Chondrocyte (in vitro differentiated cells): ENCODE results near the gene MYO10. TPM values are rescaled to one million over a fixed set of nuclear protein-coding genes. Genes with fewer than 3 reads are reported as not detected.
A peak's percentile ranks its signal among the peaks of the same experiment; 100 is the strongest.

Experiments
- DNase-seq: peaks from one replicate; pipeline ENCODE4 v3.0.0; 2021; ENCODE audit warnings: mixed read lengths, low spot score
- H3K27ac Mint-ChIP-seq: one replicate; pipeline ENCODE4 v1.8.0; 2021; ENCODE audit warnings: mild to moderate bottlenecking, moderate library complexity, mixed read lengths; ENCODE audit not compliant: unreplicated experiment
- H3K27me3 Mint-ChIP-seq: 2 replicates; pipeline ENCODE4 v1.8.0; 2021; ENCODE audit warnings: low read depth, mixed read lengths
- H3K36me3 Mint-ChIP-seq: 2 replicates; pipeline ENCODE4 v1.8.0; 2021; ENCODE audit warnings: low read depth, mixed read lengths
- H3K4me1 Mint-ChIP-seq: 2 replicates; pipeline ENCODE4 v1.8.0; 2021; ENCODE audit warnings: low read depth, mild to moderate bottlenecking, mixed read lengths
- H3K4me3 Mint-ChIP-seq: one replicate; pipeline ENCODE4 v1.8.0; 2021; ENCODE audit warnings: mild to moderate bottlenecking, moderate library complexity, mixed read lengths; ENCODE audit not compliant: unreplicated experiment
- H3K9me3 Mint-ChIP-seq: 2 replicates; pipeline ENCODE4 v1.8.0; 2021; ENCODE audit warnings: low read depth, mixed read lengths
- total RNA-seq: library from RNA; stranded (reverse); gene quantifications from 3 replicates; pipeline ENCODE4 v1.2.1, GENCODE V29; 2021
- TF ChIP-seq, protein P1 (sequence below): fragments of 200-600 bp; sonication (generic); IDR thresholded peaks from 2 replicates; pipeline ENCODE4 v1.5.0; 2021; ENCODE audit warnings: antibody characterized with exemption, mild to moderate bottlenecking, moderate library complexity

Gene MYO10
- total RNA-seq, 1 donor from 2014 or later, result 51.9 TPM

DNA sequence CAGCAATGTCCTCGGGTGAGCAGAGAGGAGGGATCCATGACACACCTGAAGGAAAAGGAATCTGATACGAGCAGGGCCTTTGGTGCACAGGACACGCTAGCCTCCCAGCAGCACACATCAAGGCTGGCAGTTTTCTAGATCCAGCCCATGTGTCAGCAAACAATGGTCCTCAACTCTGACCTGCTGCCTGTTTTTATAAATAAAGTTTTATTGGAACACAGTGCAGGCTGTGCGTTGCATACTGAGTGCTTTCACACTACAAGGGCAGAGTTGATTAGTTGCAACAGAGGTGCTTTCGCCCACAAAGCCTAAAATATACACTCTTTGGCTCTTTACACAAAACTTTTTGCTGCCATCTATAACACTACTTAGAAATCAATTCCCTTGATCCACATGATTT is 147.1 kb downstream of the MYO10 start:
- H3K9me3 Mint-ChIP-seq, result no peaks in the 10 kb centered on the region
- H3K4me3 Mint-ChIP-seq, result no peak overlapping the region
- no peak for DNase-seq
- H3K36me3 Mint-ChIP-seq, result peaks cover 9% of the 10 kb centered on the region
- no peaks in the 10 kb centered on the region for H3K27me3 Mint-ChIP-seq
- TF ChIP-seq, protein P1, sequence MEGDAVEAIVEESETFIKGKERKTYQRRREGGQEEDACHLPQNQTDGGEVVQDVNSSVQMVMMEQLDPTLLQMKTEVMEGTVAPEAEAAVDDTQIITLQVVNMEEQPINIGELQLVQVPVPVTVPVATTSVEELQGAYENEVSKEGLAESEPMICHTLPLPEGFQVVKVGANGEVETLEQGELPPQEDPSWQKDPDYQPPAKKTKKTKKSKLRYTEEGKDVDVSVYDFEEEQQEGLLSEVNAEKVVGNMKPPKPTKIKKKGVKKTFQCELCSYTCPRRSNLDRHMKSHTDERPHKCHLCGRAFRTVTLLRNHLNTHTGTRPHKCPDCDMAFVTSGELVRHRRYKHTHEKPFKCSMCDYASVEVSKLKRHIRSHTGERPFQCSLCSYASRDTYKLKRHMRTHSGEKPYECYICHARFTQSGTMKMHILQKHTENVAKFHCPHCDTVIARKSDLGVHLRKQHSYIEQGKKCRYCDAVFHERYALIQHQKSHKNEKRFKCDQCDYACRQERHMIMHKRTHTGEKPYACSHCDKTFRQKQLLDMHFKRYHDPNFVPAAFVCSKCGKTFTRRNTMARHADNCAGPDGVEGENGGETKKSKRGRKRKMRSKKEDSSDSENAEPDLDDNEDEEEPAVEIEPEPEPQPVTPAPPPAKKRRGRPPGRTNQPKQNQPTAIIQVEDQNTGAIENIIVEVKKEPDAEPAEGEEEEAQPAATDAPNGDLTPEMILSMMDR, result no peak
- no peak overlapping the region for H3K27ac Mint-ChIP-seq
- H3K4me1 Mint-ChIP-seq, result peaks cover 57% of the 10 kb centered on the region

DNA sequence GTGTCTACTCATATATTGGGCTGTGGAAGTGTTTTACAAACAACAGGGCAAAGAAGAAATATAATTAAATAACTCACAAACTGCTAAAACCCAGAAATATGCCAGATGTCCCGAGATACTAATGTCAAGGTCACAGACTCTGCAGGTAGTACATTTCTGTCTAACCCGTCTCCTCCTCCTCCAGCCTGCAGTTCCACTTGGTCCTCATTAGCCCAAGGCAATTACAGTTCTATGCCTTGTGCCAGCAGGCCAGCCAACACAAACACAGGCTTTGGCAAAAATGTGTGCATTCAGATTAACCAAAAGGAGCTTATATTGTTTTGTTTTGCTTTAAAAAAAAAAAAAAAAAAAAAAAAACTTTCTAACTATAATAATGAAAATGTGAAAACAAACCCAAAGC is 148.8 kb downstream of the MYO10 start:
- H3K4me1 Mint-ChIP-seq, result peaks cover 61% of the 10 kb centered on the region
- no peak for DNase-seq
- H3K4me3 Mint-ChIP-seq, result no peak overlapping the region
- H3K9me3 Mint-ChIP-seq, result no peaks in the 10 kb centered on the region
- peak overlapping the region; percentile 23 for H3K27ac Mint-ChIP-seq
- peaks cover 14% of the 10 kb centered on the region for H3K36me3 Mint-ChIP-seq
- no peaks in the 10 kb centered on the region for H3K27me3 Mint-ChIP-seq
- TF ChIP-seq, protein P1, result no peak

DNA sequence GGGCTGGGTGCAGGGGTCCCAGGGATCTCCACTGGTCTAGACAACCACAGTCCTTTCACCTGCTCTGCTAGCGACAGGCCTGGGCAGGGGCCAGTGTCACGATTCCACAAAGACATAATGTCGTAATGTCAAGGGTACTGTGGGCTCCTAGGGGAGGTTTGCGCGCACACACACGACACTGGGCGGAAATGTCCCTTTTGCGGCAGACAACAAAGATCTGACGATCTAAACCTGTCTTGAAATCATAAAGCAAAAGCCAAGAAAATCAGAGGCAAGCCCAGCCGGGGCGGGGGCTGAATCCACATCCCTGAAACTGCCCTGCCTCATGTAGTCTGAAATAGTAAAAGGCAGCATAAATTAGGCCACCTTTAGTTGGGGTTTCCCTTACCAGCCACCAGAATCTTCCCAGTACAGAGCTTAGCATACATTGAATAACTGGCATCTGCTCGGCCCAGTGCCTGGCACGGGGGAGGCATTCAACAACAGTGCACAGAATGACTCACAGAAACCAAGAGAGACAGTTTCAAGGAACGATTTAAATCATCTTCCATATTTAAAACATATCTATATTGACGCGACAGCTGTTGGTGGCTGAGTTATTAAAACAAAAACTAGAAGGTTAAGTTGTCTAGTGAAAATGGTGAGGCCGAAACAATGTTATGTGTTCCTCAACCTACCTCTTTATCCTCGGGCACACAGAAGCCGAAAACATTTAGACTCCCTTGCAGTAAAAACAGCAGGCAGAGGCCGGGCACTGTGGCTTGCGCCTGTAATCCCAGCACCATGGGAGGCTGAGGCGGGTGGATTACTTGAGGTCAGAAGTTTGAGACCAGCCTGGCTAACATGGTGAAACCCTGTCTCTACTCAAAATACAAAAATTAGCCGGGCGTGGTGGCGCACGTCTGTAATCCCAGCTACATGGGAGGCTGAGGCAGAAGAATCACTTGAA is 151.0 kb downstream of the MYO10 start:
- Mint-ChIP-seq H3K27me3 (no peaks in the 10 kb centered on the region), H3K27ac (peak overlapping the region; percentile 60), H3K9me3 (no peaks in the 10 kb centered on the region), H3K36me3 (peaks cover 18% of the 10 kb centered on the region), H3K4me3 (no peak overlapping the region), H3K4me1 (peaks cover 47% of the 10 kb centered on the region)
- no peak for DNase-seq
- TF ChIP-seq, protein P1, result no peak

DNA sequence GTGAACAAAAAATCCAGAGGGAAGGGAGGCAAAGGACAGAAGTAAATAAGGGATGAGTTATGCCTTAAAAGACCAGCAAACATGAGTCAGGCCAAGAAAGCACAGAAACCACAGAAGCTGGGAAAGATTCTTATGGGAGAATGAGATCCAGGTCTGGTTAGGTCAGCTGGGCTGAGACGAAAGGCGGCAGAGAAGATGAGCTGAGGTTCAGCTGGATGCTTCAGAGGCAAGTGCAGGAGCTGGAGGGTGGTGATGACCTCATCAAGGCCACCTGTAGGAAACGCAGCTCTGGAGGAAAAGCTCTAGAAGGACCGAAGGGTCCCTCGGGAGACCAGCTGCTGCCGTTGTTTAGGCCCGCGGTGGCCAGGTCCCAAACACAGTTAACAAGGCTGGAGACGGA is 152.0 kb downstream of the MYO10 start:
- Mint-ChIP-seq H3K4me3 (no peak overlapping the region), H3K27me3 (no peaks in the 10 kb centered on the region), H3K27ac (peak overlapping the region; percentile 33), H3K4me1 (peaks cover 47% of the 10 kb centered on the region), H3K9me3 (no peaks in the 10 kb centered on the region), H3K36me3 (peaks cover 20% of the 10 kb centered on the region)
- TF ChIP-seq, protein P1, result no peak
- DNase-seq, result no peak

DNA sequence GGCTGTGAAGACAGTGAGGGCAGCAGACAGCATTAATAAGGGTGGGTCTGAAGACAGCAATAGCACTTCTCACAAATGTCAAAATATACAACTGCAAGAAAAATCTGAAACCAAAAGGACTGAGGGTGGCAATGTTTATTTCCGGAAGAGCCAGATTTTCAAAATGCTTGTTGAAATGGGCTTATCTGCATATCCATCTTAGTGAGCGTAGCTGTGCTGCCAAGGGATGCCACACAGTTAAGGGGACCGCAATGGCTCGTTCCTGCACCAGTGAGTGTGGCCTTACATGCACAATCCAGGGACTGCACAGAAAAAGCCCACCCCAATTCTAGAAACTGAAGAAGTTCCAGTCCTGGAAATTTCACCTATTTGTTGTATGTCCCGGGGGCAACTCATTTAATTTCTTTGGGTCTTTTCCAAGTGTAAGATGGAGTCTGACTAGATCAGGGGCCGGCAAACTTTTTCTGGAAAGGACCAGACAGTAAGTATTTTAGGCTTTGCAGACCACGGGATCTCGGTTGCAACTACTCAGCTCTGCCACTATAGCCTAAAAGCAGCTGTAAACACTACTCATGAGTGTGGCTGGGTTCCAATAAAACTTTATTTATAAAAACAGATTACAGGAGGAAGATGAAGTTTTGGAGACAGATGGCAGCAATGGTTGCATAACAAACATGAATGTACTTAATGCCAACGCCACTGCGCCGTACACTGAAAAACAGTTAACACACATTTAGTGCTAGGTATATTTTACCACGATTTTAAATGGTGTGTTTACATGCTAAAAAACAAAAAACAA is 154.1 kb downstream of the MYO10 start:
- no peak overlapping the region for H3K27ac Mint-ChIP-seq
- peaks cover 38% of the 10 kb centered on the region for H3K4me1 Mint-ChIP-seq
- no peak overlapping the region for H3K4me3 Mint-ChIP-seq
- H3K9me3 Mint-ChIP-seq, result no peaks in the 10 kb centered on the region
- H3K36me3 Mint-ChIP-seq, result peaks cover 18% of the 10 kb centered on the region
- DNase-seq, result no peak
- TF ChIP-seq, protein P1, result no peak
- H3K27me3 Mint-ChIP-seq, result no peaks in the 10 kb centered on the region
